RKO (cell line): Measurements from ENCODE around the gene AR.
"Not testable (repeated sequence)": the region's sequence is repeated elsewhere in the genome, so short reads cannot be mapped to it uniquely, and the experiment has no call there.

Experiments
- DNase-seq: peaks from one replicate; pipeline ENCODE4 v3.0.0-alpha.2; 2016; ENCODE audit warnings: low spot score

The AR gene

GRCh38 chrX:67637293-67637692 is 93.5 kb downstream of the AR start:
- DNase-seq = not testable (repeated sequence)

DNA sequence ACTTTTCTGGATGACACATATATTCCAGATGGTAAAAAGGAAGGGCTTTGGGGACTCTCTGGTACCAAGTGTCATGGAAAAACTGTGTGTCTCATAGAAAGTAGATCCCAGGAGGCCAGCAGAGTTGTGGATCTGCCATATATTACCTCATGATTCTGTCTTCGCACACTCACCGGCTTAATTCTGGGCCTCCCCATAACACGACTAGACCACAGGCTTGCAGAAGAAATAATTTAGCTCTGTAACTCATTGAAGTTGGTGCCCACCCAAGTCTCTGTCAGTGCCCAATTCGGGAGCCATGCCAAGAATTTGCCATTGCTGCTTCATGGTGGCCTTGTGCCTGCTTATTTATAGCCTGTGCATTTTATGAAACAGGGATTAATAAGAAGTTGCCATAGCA is 104.5 kb downstream of the AR start:
- DNase-seq = no peak

DNA sequence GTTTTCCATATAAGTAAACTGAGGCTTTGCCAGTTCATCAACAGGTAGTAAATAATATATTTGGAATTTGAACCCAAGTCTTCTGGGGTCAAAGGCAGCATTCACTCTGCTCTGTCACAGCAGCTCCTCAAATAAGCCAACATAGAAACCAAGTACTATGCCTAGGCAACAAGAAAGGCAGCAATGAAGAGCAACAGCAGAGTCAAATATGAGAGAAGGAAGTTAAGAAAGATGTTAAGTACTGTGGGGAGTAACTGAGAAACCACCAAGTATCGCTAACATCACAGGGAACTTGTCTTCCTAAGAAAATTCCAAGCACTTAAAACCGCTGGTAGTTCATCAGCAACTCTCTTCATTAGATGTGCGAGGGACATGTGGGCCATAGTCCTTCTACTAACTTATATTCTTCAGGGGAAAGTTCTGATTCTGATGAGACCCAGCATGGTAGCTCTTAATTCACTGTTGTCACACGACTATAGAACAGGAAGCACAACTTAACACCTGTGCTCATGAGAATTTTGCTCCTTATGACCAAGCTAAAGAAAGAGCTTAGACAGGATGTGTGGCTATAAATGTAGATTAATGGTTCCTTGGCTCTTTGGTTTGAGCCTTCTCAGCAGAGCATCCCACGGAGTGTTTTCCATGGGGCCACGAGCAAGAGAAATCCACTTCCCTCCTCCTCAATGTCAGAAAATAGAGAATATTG is 107.8 kb downstream of the AR start:
- DNase-seq = no peak

- DNase-seq = no peak
Measured at GRCh38 chrX:67652543-67652942, 108.7 kb downstream of the AR start.

DNA sequence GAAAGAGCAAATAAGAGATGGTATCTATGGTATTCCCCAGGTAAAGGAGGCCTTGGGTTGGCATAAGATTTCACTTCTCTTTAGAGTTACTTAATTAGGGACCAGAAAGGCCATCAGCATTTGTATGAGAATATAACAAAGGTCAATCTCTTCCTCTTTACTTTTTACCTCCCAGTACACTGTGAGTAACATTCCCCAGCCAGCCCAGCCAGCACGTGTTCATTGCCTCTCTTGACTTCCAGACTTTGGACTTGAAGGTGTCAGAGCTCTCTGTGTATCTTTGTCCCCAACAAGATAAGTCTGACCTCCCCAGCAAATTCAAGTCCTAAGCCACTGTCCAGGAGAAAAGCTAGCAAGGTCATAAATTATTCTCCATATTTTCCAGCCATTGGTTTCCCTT is 110.5 kb downstream of the AR start:
- DNase-seq = no peak

- no peak for DNase-seq
Measured at GRCh38 chrX:67665583-67665982, 121.8 kb downstream of the AR start.

DNA sequence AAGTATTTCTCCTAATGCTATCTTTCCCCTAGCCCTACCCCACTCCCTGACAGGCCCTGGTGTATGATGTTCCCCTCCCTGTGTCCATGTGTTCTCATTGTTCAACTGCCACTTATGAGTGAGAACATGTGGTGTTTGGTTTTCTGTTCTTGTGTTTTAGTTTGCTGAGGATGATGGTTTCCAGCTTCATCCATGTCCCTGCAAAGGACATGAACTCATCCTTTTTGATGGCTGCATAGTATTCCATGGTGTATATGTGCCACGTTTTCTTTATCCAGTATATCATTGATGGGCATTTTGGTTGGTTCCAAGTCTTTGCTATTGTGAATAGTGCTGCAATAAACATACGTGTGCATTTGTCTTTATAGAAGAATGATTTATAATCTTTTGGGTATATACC is 126.9 kb downstream of the AR start:
- DNase-seq = not testable (repeated sequence)

DNA sequence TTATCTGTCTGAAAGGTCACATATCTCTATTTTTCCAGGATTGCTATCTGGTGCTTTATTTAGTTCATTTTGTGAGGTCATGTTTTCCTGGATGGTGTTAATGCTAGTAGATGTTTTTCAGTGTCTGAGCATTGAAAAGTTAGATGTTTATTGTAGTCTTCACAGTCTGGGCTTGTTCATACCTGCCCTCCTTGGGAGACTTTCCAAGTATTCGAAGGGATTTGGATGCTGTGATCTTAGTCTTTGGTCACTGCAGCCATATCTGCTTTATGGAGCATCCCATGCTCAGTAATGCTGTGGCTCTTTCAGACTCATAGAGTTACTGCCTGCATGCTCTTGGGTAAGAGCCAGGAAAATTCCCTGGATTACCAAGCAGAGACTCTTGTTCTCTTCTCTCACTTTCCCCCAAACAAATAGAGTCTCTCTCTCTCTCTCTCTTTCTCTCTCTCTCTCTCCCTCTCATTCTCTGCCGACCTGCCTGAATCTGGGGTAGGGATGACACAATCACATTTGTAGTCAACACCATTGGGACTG is 130.0 kb downstream of the AR start:
- no peak for DNase-seq

DNA sequence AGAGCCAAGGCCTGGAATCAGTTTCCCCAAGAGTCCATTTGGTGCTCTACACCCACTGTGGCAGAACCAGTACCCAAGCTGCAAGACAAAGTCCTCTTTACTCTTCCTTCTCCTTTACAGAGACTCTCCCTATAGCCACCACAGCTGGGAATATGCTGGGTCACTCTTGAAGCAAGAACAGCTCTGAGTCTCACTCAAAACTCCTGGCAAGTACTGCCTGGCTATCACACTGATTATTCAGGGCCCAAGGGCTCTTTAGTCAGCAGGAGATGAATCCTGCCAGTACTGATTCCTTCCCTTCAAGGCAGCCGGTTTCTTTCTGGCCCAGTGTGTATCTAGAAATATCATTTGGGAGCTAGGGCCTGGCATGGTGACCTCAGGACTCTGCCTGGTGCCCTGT is 130.9 kb downstream of the AR start:
- DNase-seq = no peak

GRCh38 chrX:67684136-67684535 is 140.3 kb downstream of the AR start:
- DNase-seq = no peak

DNA sequence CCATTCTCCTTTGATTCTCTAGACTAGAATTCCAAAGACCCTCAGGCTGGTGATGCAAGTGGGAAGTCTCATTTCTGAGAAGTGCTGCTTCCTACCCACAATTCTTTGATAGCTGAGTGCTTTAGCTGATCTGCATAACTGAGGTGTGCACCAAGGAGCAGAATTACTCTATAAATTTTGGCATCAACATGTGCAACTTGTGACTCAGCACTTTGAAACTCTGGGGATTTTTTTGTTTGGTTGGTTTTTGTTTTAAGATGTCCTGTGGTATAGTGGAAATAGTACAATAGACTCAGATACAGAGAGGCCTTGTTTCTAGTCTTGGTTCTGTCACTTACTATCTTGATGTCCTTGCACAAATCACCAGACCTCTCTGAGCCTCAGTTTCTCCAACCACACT is 148.4 kb downstream of the AR start:
- no peak for DNase-seq

GRCh38 chrX:67693928-67694327 is 150.1 kb downstream of the AR start:
- no peak for DNase-seq

GRCh38 chrX:67697452-67697851 is 153.6 kb downstream of the AR start:
- no peak for DNase-seq

- no peak for DNase-seq
Measured at GRCh38 chrX:67700602-67701001, 156.8 kb downstream of the AR start.

DNA sequence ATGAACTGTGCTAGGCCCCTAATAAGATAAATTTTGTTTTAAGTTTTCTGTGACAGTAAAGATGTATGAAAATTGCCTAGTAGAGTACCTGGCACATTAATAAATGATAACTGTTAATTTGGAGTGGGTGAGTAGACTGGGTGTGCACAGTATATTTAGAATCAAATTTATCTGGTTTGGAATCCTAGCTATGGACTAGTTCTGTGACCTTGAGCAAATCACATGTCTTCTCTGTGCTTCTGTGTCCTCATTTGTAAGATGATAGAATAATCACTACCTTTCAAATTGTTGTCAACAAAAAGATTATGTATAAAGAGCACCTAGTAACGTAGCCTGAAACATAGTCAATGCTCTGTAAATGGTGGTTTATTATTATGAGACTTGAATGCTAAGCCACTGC is 170.2 kb downstream of the AR start:
- DNase-seq = no peak

- DNase-seq = no peak
Measured at GRCh38 chrX:67717571-67717970, 173.8 kb downstream of the AR start.

DNA sequence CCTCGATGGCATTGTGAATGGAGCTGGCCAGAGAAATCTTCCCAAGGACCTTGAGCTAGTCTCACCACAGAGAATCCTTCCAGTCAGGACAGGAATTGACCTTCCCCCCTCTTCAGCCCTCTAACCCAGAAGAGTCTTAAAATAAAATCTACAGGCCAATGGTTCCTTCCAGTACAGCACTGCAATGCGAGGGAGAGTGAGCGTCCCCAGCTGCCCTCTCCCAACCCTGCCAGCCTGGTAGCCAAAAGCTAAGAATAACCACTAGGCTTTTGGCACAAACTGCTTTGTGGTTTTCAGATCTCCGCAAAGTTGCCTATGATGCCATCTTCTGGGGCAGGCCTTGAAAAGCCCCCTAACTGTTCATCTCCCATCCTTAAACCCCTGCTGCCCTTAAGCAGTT is 175.1 kb downstream of the AR start:
- DNase-seq = no peak

DNA sequence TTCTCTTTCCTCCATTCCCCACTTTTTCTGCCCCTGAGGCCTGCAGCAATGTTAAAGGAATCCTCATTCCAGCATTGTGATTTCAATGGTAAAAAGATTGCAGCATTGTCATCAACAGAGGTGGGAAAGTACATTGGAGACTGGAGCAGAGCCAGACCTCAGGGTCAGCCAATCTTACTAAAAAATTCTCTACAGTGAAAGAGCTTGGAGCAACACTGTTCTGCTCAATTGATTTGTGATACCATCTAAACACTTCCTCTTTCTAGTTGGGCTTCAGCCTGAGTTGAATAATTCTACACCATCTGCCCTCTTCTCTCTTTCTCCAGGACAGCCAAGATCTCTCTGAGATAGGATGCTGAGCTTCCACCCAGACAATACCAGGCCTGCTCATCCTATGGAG is 176.5 kb downstream of the AR start:
- no peak for DNase-seq

DNA sequence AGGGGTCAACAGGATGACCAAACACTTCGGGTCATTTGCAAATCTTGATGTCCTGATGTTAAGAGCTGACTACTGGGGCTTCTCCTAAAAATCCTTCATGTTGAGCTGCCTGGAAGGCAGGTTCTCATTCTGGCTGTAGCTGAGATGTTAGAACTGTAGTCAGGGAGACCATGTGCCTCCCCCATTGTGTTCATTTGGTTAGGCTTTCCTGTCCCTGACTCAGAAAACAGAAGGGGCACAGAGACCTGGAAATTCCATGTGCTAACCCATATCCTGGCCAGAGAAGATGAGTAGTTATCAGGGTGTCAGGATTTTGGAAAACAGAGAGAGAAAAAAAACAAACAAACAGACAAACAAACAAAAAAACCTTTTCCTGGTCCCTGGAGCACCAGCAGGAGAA is 177.5 kb downstream of the AR start:
- no peak for DNase-seq

- DNase-seq = no peak
Measured at GRCh38 chrX:67723580-67724351, 179.9 kb downstream of the AR start.

GRCh38 chrX:67724359-67725110 is 180.7 kb downstream of the AR start:
- no peak for DNase-seq

GRCh38 chrX:67725471-67725870 is 181.7 kb downstream of the AR start:
- DNase-seq = no peak

DNA sequence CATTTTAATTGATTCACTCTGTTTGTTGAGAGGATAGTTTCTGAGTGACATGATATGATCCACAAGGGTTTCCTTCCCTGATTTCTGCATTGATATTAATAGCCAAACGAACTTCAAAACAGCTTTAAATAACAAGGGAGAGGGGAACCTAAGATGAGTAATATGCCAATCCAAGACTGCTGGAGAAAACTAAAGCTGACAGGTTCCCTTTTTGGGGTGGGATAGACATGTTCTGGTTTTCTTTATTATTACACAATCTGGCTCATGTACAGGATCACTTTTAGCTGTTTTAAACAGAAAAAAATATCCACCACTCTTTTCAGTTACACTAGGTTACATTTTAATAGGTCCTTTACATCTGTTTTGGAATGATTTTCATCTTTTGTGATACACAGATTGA is 182.2 kb downstream of the AR start:
- no peak for DNase-seq
